HG03565 (cell line): ENCODE measurements around the gene COMTD1.

Experiments used
- ATAC-seq: cut with Tn5 transposase; IDR thresholded peaks from one replicate; pipeline ENCODE4 v1.9.1; 2021; ENCODE audit warnings: mild to moderate bottlenecking, moderate library complexity; ENCODE audit not compliant: unreplicated experiment

COMTD1 gene

DNA sequence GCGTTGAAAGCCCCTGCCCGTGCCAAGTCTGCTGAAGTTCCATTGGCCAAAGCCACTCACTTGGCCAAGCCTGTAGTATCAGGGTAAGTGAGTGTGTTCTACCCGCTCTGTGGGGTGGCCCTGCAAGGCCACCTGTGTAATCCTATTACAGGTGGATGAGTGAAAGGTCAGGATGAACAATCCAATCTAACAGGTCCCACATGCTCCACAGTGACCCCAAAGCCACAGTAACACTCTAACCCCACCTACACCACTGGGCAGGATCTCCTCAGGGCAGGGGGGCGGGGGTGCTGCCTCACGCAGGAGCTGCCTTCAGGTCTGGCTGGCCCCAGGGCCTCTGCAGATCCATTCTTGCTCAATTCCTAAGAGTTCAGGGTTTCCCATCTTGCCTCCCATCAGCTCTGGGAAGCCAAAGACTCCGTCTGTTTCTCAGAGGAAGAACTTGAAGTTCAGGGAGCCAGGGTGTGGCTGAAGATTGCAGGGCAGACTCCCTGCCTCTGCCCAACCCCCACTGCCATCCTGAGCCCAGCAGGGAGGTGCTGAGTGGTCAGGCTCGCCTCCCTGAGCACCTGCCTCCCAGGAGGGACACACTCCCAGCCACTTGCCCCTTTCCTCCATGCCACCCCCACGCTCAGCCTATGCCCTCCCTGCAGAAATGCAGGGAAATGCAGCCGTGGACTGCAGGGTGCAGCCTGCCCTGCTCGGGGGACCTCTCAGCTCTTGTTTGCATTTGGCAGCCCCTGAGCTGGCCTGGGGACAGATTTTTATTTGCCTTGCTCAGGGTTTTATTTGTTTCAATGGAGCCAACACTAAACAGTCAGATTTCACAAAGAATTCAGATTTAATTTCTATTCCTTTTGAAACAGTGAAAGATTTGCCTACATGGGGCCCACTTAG is 9.8 kb upstream of the COMTD1 start:
- no peak for ATAC-seq

GRCh38 chr10:75244487-75245353 is 9.0 kb upstream of the COMTD1 start:
- no peak for ATAC-seq

GRCh38 chr10:75243426-75243825 is 7.7 kb upstream of the COMTD1 start:
- ATAC-seq = no peak

- ATAC-seq = no peak
Observed at GRCh38 chr10:75240329-75241076, 4.7 kb upstream of the COMTD1 start.

- ATAC-seq = no peak
Observed at GRCh38 chr10:75239096-75239790, 3.5 kb upstream of the COMTD1 start.

DNA sequence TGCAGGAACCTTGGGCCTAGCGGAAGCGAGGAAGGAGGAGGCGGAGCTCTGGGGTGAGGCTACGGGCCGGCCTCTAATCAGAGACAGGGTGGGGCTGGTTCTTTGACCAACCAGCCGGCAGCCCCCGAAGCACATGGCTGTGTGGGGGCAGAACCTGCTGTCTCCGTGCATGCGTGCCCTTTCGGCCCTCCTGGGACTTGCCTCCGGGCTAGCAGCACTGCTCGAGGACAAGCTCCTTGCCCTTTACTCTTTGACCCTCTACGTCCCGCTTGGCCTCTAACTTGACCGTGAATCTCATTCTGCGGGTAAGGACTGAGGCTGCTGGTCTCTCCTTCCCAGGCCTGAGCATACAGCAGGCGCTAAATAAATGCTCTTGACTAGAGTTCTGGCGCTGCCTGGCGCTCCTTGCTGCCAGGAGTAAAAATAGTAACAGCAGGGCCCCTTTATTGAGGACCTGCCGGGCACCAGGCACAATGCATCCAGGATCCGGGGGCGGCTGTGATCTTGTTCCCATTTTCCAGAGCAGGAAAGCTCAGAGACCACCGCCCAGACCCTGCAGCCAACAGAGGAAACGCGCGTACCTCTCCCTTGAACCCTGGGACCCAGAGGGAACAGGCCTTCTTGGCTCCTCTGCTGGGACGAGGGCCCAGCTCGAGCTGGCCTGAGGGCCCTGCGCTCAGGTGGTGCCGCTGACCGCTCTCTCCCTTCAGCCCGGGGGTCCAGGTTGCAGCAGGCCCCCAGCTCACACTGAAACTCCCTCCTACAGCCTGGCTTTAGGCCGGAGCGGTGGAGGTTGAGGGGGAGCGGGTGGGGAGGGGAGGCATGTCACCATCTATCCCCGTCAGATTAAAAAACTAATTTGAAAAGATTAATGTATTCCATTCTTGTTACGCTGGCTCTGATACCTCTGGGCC is 2.7 kb upstream of the COMTD1 start:
- ATAC-seq = no peak

- no peak for ATAC-seq
Observed at GRCh38 chr10:75236178-75236825, 545 bp upstream of the COMTD1 start.

- ATAC-seq = no peak
Observed at GRCh38 chr10:75234683-75235374, 928 bp downstream of the COMTD1 start.

GRCh38 chr10:75234017-75234682 is 1.6 kb downstream of the COMTD1 start:
- no peak for ATAC-seq

- no peak for ATAC-seq
Observed at GRCh38 chr10:75233444-75234016, 2.2 kb downstream of the COMTD1 start.

GRCh38 chr10:75231672-75232581 is 3.8 kb downstream of the COMTD1 start:
- ATAC-seq = no peak

GRCh38 chr10:75230600-75231038 is 5.1 kb downstream of the COMTD1 start:
- peak; percentile 39 for ATAC-seq

DNA sequence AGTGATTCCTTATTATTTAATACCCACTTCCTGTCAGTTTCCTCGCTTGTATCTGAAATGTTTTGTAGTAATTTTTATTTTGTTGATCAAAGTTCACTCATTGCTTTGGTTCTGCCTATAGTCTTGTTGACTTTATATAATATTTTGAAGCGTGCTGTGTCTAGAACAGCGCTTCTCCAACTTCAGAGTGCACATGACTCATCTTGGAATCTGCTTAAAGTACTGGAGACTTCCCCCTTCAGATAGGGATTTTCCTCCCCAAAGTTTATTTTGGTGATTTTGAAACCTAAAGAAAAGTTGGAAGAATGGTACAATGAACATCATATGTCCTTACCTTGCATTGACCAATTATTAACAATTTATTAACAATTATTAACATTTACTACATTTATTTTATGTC is 5.8 kb downstream of the COMTD1 start:
- ATAC-seq = no peak

GRCh38 chr10:75228834-75229233 is 6.9 kb downstream of the COMTD1 start:
- ATAC-seq = no peak

GRCh38 chr10:75228278-75228677 is 7.5 kb downstream of the COMTD1 start:
- no peak for ATAC-seq

- ATAC-seq = no peak
Observed at GRCh38 chr10:75226656-75227055, 9.1 kb downstream of the COMTD1 start.
